AG09319 (cell line): ENCODE measurements around the gene DQX1.

Experiments used
- DNase-seq: peaks from one replicate; pipeline ENCODE4 v3.0.0-alpha.2; 2010; ENCODE audit warnings: low read depth; ENCODE audit errors: extremely low read depth
- CTCF ChIP-seq: IDR thresholded peaks from 2 replicates; pipeline ENCODE4 v1.5.1; 2011; ENCODE audit warnings: low read depth, mild to moderate bottlenecking, inconsistent platforms, low read length, moderate library complexity

DQX1 gene

GRCh38 chr2:74552914-74553811 lies 27.1 kb upstream of the DQX1 start:
- TF ChIP-seq CTCF: no peak
- no peak for DNase-seq

- no peak for TF ChIP-seq CTCF
- no peak for DNase-seq
Measured at GRCh38 chr2:74551942-74552913, 26.2 kb upstream of the DQX1 start.

- no peak for TF ChIP-seq CTCF
- no peak for DNase-seq
Measured at GRCh38 chr2:74551530-74551929, 25.5 kb upstream of the DQX1 start.

- no peak for TF ChIP-seq CTCF
- no peak for DNase-seq
Measured at GRCh38 chr2:74550231-74550630, 24.2 kb upstream of the DQX1 start.

GRCh38 chr2:74548900-74549826 lies 23.1 kb upstream of the DQX1 start:
- no peak for DNase-seq
- no peak for TF ChIP-seq CTCF

- TF ChIP-seq CTCF: no peak
- DNase-seq: no peak
Measured at GRCh38 chr2:74548285-74548899, 22.4 kb upstream of the DQX1 start.
